Ovary (tissue), 9 donors: ENCODE measurements around the gene OR2A12. TPM values are rescaled to one million over a fixed set of nuclear protein-coding genes. Genes with fewer than 3 reads are reported as not detected.

Experiments used
- DNase-seq, 5 donors: peaks; one replicate each; pipeline ENCODE4 v3.0.0-alpha.2; 2019 to 2020
- H3K27ac ChIP-seq, 2 donors: fragments of 200-600 bp; one replicate each; pipeline versions ENCODE4 v1.5.1 to v1.8.0; 2019 to 2022
- H3K27me3 ChIP-seq: fragments of 200-600 bp; one replicate; pipeline ENCODE4 v1.8.0; 2022
- H3K36me3 ChIP-seq: fragments of 200-600 bp; sonication (generic); one replicate; pipeline ENCODE4 v1.5.1; 2019
- H3K4me1 ChIP-seq: one replicate; pipeline ENCODE4 v1.8.1; 2013; ENCODE audit warnings: mild to moderate bottlenecking, moderate library complexity; ENCODE audit not compliant: insufficient read depth
- H3K4me3 ChIP-seq: fragments of 200-600 bp; sonication (generic); one replicate; pipeline ENCODE4 v1.5.1; 2017
- H3K9me3 ChIP-seq, 2 donors: fragments of 200-600 bp in 1 of 2; sonication (generic) in 1 of 2; one replicate each; pipeline versions ENCODE4 v1.5.1 to v1.8.1; 2013 to 2019; ENCODE audit warnings: mild to moderate bottlenecking in 1 of 2, moderate library complexity in 1 of 2
- EP300 ChIP-seq: sonication (generic); formaldehyde crosslinking; IDR thresholded peaks from one replicate; pipeline ENCODE4 v1.6.1; 2017; ENCODE audit warnings: antibody characterized with exemption
- POLR2A ChIP-seq: fragments of 450-650 bp; IDR thresholded peaks from one replicate; pipeline ENCODE4 v1.6.1; 2017; ENCODE audit warnings: antibody characterized with exemption, mild to moderate bottlenecking, moderate library complexity
- WGBS, 3 donors: extraction: QIAGEN DNeasy Blood & Tissue Kit in 1 of 3; methylation state at CpG; one replicate each; pipeline versions ENCODE4 v1.1.5 to v1.1.7; 2013 to 2017; 5-methylcytosine and 5-hydroxymethylcytosine counted together
- intact Hi-C, 4 donors: fragments of 100-400 bp; cut with DNase I; formaldehyde crosslinking; loops; one replicate each; pipeline versions ENCODE4 v1.11.0 to v1.15.1; 2022 to 2023
- polyA plus RNA-seq, 2 donors: library from polyadenylated mRNA; stranded (reverse); fragments of 200-250 nt in 1 of 2; fragments of 350-450 nt in 1 of 2; fragmentation: Illumina TruSeq in 1 of 2; extraction: RNeasy Lipid Tissue Mini Kit (QIAGEN cat#74804) in 1 of 2; gene quantifications; one replicate each; pipeline ENCODE4 v1.2.3, GENCODE V29; 2013 to 2014
- total RNA-seq, 7 donors: library from RNA; depleted of rRNA in 2 of 7; stranded (reverse); fragments of >200 nt in 2 of 7; fragmentation: NEBNext Ultra II Directional in 3 of 7; extraction: Animal tissue kit (Norgen Biotek cat#: 25700) in 3 of 7; gene quantifications; one replicate each; pipeline versions ENCODE4 v1.1.0 to v1.2.4, GENCODE V29; 2016 to 2023
- TF ChIP-seq, protein P1 (sequence below), 3 donors: fragments of 450-650 bp in 2 of 3; fragments of 200-600 bp in 1 of 3; IDR thresholded peaks; one replicate each; pipeline versions ENCODE4 v1.5.1 to v1.8.0; 2016 to 2022; ENCODE audit warnings: antibody characterized with exemption in 3 of 3, mild to moderate bottlenecking in 1 of 3
- donor health status: DM: no; HTN: no; CAD: no; lungs with moderate emphysema.
- donor health status: DM: no; HTN: no; CAD: no.
- donor health status: Bipolar disorder and iron deficiency.
- donor health status: DM: yes; HTN: yes; CAD: no.
- donor health status: DM: no; HTN: no; CAD: no.
- donor health status: DM: yes; HTN: yes; CAD: no.

The OR2A12 gene
- total and polyA plus RNA-seq, 9 donors: not detected

DNA sequence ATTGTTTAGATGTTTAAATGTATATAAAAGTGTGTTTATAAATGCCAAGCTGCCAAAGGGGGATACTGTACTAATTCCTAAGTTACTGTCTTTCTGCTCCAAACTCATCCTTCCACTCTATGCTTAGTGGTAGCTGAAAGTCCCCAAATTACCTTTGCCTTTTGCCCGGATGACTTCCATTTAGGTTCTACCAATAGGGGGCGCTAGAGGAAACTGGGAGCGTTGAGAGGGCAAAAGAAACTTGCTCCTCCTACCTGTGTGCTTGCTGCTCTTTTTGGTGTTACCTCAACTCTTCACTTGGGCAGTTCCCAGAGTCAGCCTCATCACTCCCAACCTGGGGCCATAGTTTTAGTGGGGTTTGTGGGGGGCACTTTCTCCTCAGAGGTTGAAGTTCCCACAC lies 22.4 kb upstream of the OR2A12 start:
- Histone ChIP-seq H3K4me1 (no peaks in the 10 kb centered on the region), H3K9me3 (no peaks in the 10 kb centered on the region), H3K27me3 (no peaks in the 10 kb centered on the region), H3K36me3 (no peaks in the 10 kb centered on the region), H3K4me3 (no peak overlapping the region), H3K27ac (no peak overlapping the region)
- DNase-seq: no peak
- TF ChIP-seq POLR2A: no peak
- TF ChIP-seq, protein P1, sequence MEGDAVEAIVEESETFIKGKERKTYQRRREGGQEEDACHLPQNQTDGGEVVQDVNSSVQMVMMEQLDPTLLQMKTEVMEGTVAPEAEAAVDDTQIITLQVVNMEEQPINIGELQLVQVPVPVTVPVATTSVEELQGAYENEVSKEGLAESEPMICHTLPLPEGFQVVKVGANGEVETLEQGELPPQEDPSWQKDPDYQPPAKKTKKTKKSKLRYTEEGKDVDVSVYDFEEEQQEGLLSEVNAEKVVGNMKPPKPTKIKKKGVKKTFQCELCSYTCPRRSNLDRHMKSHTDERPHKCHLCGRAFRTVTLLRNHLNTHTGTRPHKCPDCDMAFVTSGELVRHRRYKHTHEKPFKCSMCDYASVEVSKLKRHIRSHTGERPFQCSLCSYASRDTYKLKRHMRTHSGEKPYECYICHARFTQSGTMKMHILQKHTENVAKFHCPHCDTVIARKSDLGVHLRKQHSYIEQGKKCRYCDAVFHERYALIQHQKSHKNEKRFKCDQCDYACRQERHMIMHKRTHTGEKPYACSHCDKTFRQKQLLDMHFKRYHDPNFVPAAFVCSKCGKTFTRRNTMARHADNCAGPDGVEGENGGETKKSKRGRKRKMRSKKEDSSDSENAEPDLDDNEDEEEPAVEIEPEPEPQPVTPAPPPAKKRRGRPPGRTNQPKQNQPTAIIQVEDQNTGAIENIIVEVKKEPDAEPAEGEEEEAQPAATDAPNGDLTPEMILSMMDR (IDR thresholded peaks at IDR 0.05): no peak
- no peak for TF ChIP-seq EP300
- 39 to 53% (median 45%) methylated on average over 3 of the region's 3 CpGs for WGBS, 3 donors
- intact Hi-C loops: no loop called here

DNA sequence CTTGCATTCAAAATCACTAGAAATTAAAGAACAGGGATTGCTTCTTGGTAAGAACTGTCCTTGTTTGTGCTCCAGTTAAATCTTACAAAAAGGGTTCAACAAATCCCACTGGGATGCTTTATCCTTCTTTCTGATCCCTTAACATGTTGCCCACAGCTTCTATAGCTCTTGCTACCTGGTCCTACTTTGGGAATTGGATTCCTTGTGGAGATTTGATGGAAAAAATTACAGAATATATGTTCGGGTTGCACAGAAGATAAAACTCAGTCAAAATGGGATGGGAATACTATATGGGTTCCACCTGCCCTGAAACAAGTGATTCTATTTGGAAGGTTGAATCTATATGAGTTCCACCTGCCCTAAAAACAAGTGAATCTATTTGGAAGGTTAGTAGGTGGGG lies 16.6 kb upstream of the OR2A12 start, which contains the start of gene OR2A25:
OR2A25 (plus strand) TSS at position 301 of the 400 bp plus-strand sequence. CDS start 4,409 bp downstream, outside the sequence.
- Histone ChIP-seq H3K27me3 (peaks cover 3% of the 10 kb centered on the region), H3K36me3 (no peaks in the 10 kb centered on the region), H3K9me3 (no peaks in the 10 kb centered on the region), H3K27ac (no peak within 1 kb of the TSS), H3K4me3 (no peak within 1 kb of the TSS), H3K4me1 (no peaks in the 10 kb centered on the region)
- intact Hi-C loops: no loop called here
- no peak for TF ChIP-seq EP300
- DNase-seq: no peak
- 72 to 87% (median 79%) methylated on average over 1 of the region's 1 CpG for WGBS, 3 donors

DNA sequence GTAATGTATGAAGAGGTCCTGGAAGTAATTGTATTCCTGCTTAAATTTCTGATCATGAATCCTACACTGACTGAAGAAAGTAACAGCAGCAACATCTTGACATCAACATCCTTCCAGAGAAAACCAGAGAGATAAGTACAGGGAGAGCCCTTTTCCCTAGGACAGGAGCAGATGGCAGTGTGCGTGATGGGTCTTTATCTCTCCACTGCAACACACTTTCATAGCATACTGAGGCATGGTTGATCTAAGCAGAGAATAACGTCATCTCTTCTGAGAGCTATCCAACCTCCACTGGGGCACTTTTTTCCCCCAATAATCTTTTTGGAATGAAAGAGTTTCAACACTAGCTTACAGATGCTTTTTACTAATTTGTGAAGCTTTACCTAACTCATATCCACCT lies 16.1 kb upstream of the OR2A12 start:
- intact Hi-C loops: no loop called here
- 39 to 51% (median 42%) methylated on average over 2 of the region's 2 CpGs for WGBS, 3 donors
- Histone ChIP-seq H3K27ac (no peak overlapping the region), H3K36me3 (no peaks in the 10 kb centered on the region), H3K4me1 (no peaks in the 10 kb centered on the region), H3K4me3 (no peak overlapping the region), H3K9me3 (no peaks in the 10 kb centered on the region), H3K27me3 (peaks cover 3% of the 10 kb centered on the region)
- no peak for DNase-seq
- TF ChIP-seq POLR2A (no peak), EP300 (no peak)
- TF ChIP-seq, protein P1 (IDR thresholded peaks at IDR 0.05): no peak

GRCh38 chr7:144074374-144074773 lies 11.7 kb upstream of the OR2A12 start:
- no peaks in the 10 kb centered on the region for H3K4me1 ChIP-seq
- DNase-seq: no peak
- no peak for TF ChIP-seq EP300
- no peak for TF ChIP-seq POLR2A
- TF ChIP-seq, protein P1 (IDR thresholded peaks at IDR 0.05): no peak
- H3K36me3 ChIP-seq: no peaks in the 10 kb centered on the region
- intact Hi-C loops: no loop called here
- peaks cover 3% of the 10 kb centered on the region for H3K27me3 ChIP-seq
- WGBS, 3 donors: 88 to 94% (median 90%) methylated on average over 8 of the region's 8 CpGs
- H3K27ac ChIP-seq: no peak overlapping the region
- H3K4me3 ChIP-seq: no peak overlapping the region
- no peaks in the 10 kb centered on the region for H3K9me3 ChIP-seq

GRCh38 chr7:144086730-144087129 lies 652 bp downstream of the OR2A12 start:
- Histone ChIP-seq H3K4me3 (no peak overlapping the region), H3K36me3 (no peaks in the 10 kb centered on the region), H3K4me1 (no peaks in the 10 kb centered on the region), H3K27ac (no peak overlapping the region), H3K9me3 (no peaks in the 10 kb centered on the region), H3K27me3 (no peaks in the 10 kb centered on the region)
- intact Hi-C loops: no loop called here
- no peak for TF ChIP-seq EP300
- TF ChIP-seq, protein P1 (IDR thresholded peaks at IDR 0.05): no peak
- no peak for TF ChIP-seq POLR2A
- WGBS, 3 donors: 47 to 55% (median 55%) methylated on average over 4 of the region's 4 CpGs
- DNase-seq: no peak
